HFFc6 (cell line): ENCODE data around the gene GGA3. TPM values are rescaled to one million over a fixed set of nuclear protein-coding genes. Genes with fewer than 3 reads are reported as not detected.

Experiments
- DNase-seq: peaks from one replicate; pipeline ENCODE4 v3.0.0-alpha.2; 2018
- H3K27ac Mint-ChIP-seq: 2 replicates; pipeline ENCODE4 v1.8.0; 2020; ENCODE audit warnings: mild to moderate bottlenecking, mixed read lengths
- H3K27me3 Mint-ChIP-seq: 2 replicates; pipeline ENCODE4 v1.8.0; 2021; ENCODE audit warnings: mild to moderate bottlenecking, moderate library complexity, mixed read lengths; ENCODE audit not compliant: insufficient read depth
- H3K36me3 Mint-ChIP-seq: 2 replicates; pipeline ENCODE4 v1.8.0; 2021; ENCODE audit warnings: low read depth, mixed read lengths
- H3K4me1 Mint-ChIP-seq: 2 replicates; pipeline ENCODE4 v1.8.0; 2020; ENCODE audit warnings: low read depth, mixed read lengths
- H3K4me3 Mint-ChIP-seq: 2 replicates; pipeline ENCODE4 v1.8.0; 2020; ENCODE audit warnings: mild to moderate bottlenecking, moderate library complexity, mixed read lengths
- H3K9me3 Mint-ChIP-seq: 2 replicates; pipeline ENCODE4 v1.8.0; 2020; ENCODE audit warnings: mild to moderate bottlenecking, mixed read lengths
- CTCF ChIP-seq: fragments of 200-600 bp; sonication (generic); IDR thresholded peaks from 2 replicates; pipeline ENCODE4 v1.5.0; 2021; ENCODE audit warnings: antibody characterized with exemption, mild to moderate bottlenecking
- total RNA-seq, 6 experiments: library from RNA; stranded (reverse); fragmentation: NEBNext Ultra II Directional; extraction: Animal tissue kit (Norgen Biotek cat#: 25700); gene quantifications; 2 replicates in 1 of 6; 3 replicates in 5 of 6; pipeline ENCODE4 v1.2.3, GENCODE V29; 2021

Gene GGA3
- total RNA-seq, 6 experiments from 2014 or later = 23.2 to 26.5 (median 24.2) TPM

DNA sequence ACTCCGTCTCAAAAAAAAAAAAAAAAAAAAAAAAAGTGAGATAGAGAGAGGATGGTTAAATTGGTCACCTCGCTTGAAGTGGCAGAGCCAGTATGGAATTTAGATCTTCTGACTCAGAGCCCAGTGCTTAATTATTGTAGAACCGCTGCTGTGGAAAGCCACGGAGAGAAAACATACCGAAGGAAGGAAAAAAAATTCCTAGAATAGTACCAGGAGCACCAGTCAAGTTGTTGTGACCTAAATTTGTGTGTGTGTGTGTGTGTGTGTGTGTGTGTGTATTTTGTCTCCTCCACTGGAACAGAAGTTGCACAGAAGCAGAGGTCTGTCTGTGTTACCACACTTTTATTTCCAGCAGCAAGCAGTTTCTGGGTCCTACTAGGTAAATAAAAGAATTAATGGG lies 66.5 kb downstream of the GGA3 start:
- no peaks in the 10 kb centered on the region; the same call in 1 of the 2 replicates for H3K27me3 Mint-ChIP-seq
- no peak overlapping the region for H3K27ac Mint-ChIP-seq
- no peak overlapping the region for H3K4me3 Mint-ChIP-seq
- DNase-seq = peak; percentile 34
- no peaks in the 10 kb centered on the region for H3K36me3 Mint-ChIP-seq
- no peaks in the 10 kb centered on the region for H3K9me3 Mint-ChIP-seq
- TF ChIP-seq CTCF = no peak
- no peaks in the 10 kb centered on the region; the same call in 1 of the 2 replicates for H3K4me1 Mint-ChIP-seq

GRCh38 chr17:75191584-75191983 lies 69.8 kb downstream of the GGA3 start:
- Mint-ChIP-seq H3K27me3 (no peaks in the 10 kb centered on the region; the same call in 1 of the 2 replicates), H3K36me3 (no peaks in the 10 kb centered on the region), H3K4me1 (peaks cover 7% of the 10 kb centered on the region), H3K4me3 (no peak overlapping the region), H3K27ac (no peak overlapping the region), H3K9me3 (no peaks in the 10 kb centered on the region)
- TF ChIP-seq CTCF = no peak
- DNase-seq = peak; percentile 8

DNA sequence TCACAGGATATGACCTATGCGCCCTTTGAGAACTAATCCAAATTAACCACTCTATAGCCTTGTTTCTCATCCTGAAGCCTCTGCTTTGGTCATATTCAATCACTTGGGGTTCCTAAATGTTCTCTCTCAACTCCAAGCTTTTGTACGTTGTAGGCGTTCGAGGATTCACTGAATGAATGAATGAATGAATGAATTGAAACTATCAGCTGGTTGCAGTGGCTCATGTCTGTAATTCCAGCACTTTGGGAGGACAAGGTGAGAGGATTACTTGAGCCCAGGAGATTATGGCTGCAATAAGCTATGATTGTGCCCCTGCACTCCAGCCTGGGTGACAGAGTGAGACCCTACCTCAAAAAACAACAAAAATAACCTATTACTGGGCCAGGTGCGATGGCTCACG lies 72.8 kb downstream of the GGA3 start:
- Mint-ChIP-seq H3K27me3 (no peaks in the 10 kb centered on the region; the same call in 1 of the 2 replicates), H3K27ac (no peak overlapping the region)
- TF ChIP-seq CTCF = no peak

More for the DNA sequence above, 72.8 kb downstream of the GGA3 start:
- H3K36me3 Mint-ChIP-seq = no peaks in the 10 kb centered on the region
- H3K9me3 Mint-ChIP-seq = no peaks in the 10 kb centered on the region
- H3K4me3 Mint-ChIP-seq = no peak overlapping the region
- H3K4me1 Mint-ChIP-seq = peaks cover 17% of the 10 kb centered on the region
- DNase-seq = no peak

Other genes with a start within 250 kb of the GGA3 start
- 10 to 100 TPM; 39.2 to 50.6 (median 47.8) TPM for gene MRPL58, start 248.9 kb downstream of the GGA3 start, total RNA-seq
- gene ATP5PD, start 214.6 kb downstream of the GGA3 start, total RNA-seq = 100 to 1,000 TPM; 362 to 410 (median 386) TPM
- 10 to 100 TPM; 20.3 to 24.0 (median 21.3) TPM for gene KCTD2, start 214.4 kb downstream of the GGA3 start, total RNA-seq
- 10 to 100 TPM; 13.9 to 25.0 (median 21.1) TPM for gene SLC16A5, start 173.7 kb downstream of the GGA3 start, total RNA-seq
- gene ARMC7, start 151.6 kb downstream of the GGA3 start, total RNA-seq = 10 to 100 TPM in 2 of 6 experiments, 1 to 10 TPM in 4; 9.1 to 11.7 (median 9.6) TPM
- gene NT5C, start 129.9 kb downstream of the GGA3 start, total RNA-seq = 10 to 100 TPM; 30.4 to 41.7 (median 36.3) TPM
- gene JPT1, start 107.1 kb downstream of the GGA3 start, total RNA-seq = 100 to 1,000 TPM; 236 to 276 (median 265) TPM
- gene SUMO2, start 78.6 kb downstream of the GGA3 start, total RNA-seq = 100 to 1,000 TPM; 398 to 555 (median 512) TPM
- gene NUP85, start 55.9 kb downstream of the GGA3 start, total RNA-seq = 10 to 100 TPM; 38.0 to 47.8 (median 43.1) TPM
- gene MRPS7, start 273 bp upstream of the GGA3 start, total RNA-seq = 10 to 100 TPM; 58.2 to 64.7 (median 60.2) TPM
- gene MIF4GD, start 9.6 kb upstream of the GGA3 start, total RNA-seq = 10 to 100 TPM in 3 of 6 experiments, 1 to 10 TPM in 3; 8.8 to 10.8 (median 10.0) TPM
- gene SLC25A19, start 27.8 kb upstream of the GGA3 start, total RNA-seq = 10 to 100 TPM in 1 of 6 experiments, 1 to 10 TPM in 5; 5.7 to 14.6 (median 7.1) TPM
- 100 to 1,000 TPM; 104 to 138 (median 116) TPM for gene GRB2, start 144.1 kb upstream of the GGA3 start, total RNA-seq
- gene TMEM94, start 195.0 kb upstream of the GGA3 start, total RNA-seq = 10 to 100 TPM; 31.7 to 43.9 (median 41.2) TPM